Measurements from ENCODE around the gene FGFBP2.

The FGFBP2 gene, protein sequence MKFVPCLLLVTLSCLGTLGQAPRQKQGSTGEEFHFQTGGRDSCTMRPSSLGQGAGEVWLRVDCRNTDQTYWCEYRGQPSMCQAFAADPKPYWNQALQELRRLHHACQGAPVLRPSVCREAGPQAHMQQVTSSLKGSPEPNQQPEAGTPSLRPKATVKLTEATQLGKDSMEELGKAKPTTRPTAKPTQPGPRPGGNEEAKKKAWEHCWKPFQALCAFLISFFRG

DNA sequence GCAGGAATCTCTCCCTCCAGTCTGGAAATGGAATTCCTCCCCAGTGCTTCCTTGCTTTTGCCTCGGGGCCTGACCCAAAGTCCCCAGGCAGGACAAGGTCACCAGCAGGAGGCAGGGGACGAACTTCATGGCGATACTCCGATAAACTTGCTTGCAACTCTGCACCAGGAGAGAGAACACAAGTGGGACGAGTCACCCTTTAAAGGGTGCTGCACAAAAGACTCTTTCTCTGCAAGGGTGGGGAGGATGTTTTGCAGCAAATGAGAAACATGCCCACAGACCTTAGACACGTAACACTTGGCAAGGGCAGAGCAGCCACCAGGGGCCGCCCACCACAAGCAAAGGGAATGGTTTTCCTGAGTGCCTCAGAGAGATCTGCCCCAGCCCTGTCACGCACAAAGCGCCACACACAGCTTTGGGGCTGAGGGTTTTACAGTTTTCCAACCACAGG lies at the start of gene FGFBP2:
FGFBP2 (minus strand) TSS at position 175 of the 451 bp plus-strand sequence; CDS start at position 129, 46 bp downstream.
- H3K4me3 ChIP-seq, result no peak within 1 kb of the TSS
- H3K4me1 ChIP-seq, result no peaks in the 10 kb centered on the region
- H3K9me3 ChIP-seq, result peaks cover 0 to 4% (median 0%) of the 10 kb centered on the region in 3 donors
- H3K36me3 ChIP-seq, result no peaks in the 10 kb centered on the region
- no peaks in the 10 kb centered on the region for H3K27me3 ChIP-seq
- H3K27ac ChIP-seq, result no peak within 1 kb of the TSS
- peak in 1 of 2 donors; percentile 31 for DNase-seq
- TF ChIP-seq, protein P1, sequence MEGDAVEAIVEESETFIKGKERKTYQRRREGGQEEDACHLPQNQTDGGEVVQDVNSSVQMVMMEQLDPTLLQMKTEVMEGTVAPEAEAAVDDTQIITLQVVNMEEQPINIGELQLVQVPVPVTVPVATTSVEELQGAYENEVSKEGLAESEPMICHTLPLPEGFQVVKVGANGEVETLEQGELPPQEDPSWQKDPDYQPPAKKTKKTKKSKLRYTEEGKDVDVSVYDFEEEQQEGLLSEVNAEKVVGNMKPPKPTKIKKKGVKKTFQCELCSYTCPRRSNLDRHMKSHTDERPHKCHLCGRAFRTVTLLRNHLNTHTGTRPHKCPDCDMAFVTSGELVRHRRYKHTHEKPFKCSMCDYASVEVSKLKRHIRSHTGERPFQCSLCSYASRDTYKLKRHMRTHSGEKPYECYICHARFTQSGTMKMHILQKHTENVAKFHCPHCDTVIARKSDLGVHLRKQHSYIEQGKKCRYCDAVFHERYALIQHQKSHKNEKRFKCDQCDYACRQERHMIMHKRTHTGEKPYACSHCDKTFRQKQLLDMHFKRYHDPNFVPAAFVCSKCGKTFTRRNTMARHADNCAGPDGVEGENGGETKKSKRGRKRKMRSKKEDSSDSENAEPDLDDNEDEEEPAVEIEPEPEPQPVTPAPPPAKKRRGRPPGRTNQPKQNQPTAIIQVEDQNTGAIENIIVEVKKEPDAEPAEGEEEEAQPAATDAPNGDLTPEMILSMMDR (IDR thresholded peaks at IDR 0.05), result peak in 1 of 2 experiments; percentile 18
- intact Hi-C loops (cut with DNase I; ENCODE audit: low total_unique reads), result no loop called here

DNA sequence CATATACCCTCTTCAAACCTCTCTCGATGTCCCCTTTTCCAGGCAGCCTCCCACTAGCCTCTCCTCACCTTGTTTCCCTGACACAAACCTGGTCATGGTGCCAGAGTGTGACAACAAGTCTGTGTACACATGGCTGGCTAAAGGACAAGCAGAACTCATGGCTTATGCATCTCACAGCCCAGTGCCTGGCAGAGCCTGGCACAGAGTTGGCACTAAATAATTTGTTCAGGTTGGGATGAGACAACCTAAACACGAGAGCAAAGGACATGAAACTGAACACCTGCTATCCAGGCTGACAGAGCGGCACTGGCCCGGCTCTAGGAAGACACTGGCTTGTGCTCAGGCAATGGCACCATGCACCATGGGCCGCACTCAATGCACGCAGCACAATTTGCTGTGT lies 48.2 kb upstream of the FGFBP2 start:
- TF ChIP-seq, protein P1 (IDR thresholded peaks at IDR 0.05), result no peak
- H3K9me3 ChIP-seq, result no peaks in the 10 kb centered on the region
- H3K27ac ChIP-seq, result no peak overlapping the region
- no peak overlapping the region for H3K4me3 ChIP-seq
- H3K27me3 ChIP-seq, result no peaks in the 10 kb centered on the region
- H3K4me1 ChIP-seq, result no peaks in the 10 kb centered on the region
- DNase-seq, result no peak
- intact Hi-C loops (cut with DNase I; ENCODE audit: low total_unique reads), result no loop called here
- peaks cover 0 to 15% (median 0%) of the 10 kb centered on the region in 3 donors for H3K36me3 ChIP-seq

DNA sequence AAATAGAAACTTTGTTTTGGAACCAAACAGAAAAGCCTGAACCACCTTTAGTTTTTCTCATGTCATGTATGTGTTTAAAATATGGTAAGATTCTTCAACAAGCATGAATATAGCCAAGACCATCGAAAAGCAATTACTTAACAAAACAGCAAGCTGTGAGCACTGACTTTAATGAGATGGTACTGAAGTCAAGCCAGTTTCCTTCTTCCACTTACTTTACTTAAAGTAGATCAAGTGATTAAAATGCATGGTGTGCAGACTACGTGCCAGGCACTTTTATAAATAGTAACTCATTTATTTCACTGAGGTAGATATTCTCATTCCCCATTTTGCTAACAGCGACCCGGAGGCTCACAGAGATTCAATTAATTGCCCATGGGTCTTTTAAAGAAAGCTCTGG lies 46.2 kb upstream of the FGFBP2 start:
- Histone ChIP-seq H3K4me3 (no peak overlapping the region), H3K36me3 (peaks cover 0 to 22% (median 0%) of the 10 kb centered on the region in 3 donors), H3K27me3 (no peaks in the 10 kb centered on the region), H3K9me3 (no peaks in the 10 kb centered on the region), H3K4me1 (no peaks in the 10 kb centered on the region), H3K27ac (no peak overlapping the region)
- intact Hi-C loops (cut with DNase I; ENCODE audit: low total_unique reads), result no loop called here
- TF ChIP-seq, protein P1 (IDR thresholded peaks at IDR 0.05), result no peak
- no peak for DNase-seq

DNA sequence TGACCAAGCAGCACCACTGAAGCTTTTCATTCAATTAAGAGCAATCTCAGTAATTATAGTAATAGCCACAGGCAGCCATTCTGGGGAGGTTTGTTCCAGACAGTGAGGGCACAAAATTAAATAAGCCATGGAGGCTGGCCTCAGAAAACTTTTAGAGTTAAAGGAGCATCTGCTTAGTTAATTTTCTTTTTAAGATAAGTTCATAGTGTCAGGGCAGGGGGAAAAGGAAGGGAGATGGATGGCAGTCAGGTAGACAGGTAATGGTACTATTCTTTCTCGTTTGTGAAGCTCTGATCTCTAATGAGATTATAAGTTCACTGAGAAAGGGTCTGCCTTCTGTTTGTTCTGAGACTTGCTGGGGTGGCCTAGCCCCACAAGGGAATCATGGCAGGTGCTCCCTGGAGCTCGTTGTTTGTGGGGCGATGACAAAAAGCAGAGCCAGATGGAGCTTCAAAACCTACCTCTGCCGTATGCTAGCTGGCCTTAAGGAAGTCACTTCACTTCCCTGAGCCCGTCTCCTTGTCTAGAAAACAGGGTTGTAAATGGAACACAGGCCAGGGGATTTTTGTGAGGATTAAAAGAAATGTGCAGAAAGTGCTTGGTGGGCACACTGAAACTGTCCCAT lies 44.6 kb upstream of the FGFBP2 start:
- TF ChIP-seq, protein P1 (IDR thresholded peaks at IDR 0.05), result no peak
- intact Hi-C loops (cut with DNase I; ENCODE audit: low total_unique reads), result no loop called here
- DNase-seq, result no peak

DNA sequence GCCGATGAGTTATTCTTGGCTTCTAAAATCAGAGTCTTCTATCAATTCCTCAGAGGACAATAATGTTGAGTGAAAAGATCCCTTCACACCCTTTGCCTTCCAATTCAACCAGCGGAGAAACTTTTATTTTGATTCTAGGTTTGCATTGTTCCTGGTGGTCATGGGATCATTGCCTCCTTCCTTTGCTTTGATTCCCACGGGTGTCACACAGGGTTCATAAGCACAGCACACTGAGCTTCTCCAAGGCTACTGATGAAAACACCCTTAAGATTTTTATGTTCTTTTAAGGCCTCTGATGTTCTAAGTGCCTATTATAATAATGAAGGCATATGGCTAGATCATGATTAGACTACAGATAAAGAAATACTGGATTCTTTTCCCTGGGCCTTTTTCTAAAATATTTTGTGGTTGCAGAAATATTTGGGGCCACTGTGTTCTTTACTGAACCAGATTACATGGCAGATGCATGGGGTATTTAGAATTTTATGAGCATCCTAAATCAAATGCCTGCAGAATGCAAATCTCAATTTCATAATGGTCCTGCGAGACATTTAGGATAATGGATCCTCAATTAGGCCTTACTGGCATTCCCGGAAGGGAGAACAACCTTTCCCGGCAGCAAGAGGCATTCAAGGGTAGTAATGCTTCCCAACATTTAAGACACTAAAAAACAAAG lies 43.9 kb upstream of the FGFBP2 start:
- no peaks in the 10 kb centered on the region for H3K9me3 ChIP-seq
- no peak for DNase-seq
- intact Hi-C loops (cut with DNase I; ENCODE audit: low total_unique reads), result no loop called here
- no peaks in the 10 kb centered on the region for H3K4me1 ChIP-seq
- H3K27ac ChIP-seq, result no peak overlapping the region
- TF ChIP-seq, protein P1 (IDR thresholded peaks at IDR 0.05), result no peak
- H3K36me3 ChIP-seq, result peaks cover 0 to 22% (median 0%) of the 10 kb centered on the region in 3 donors
- no peaks in the 10 kb centered on the region for H3K27me3 ChIP-seq
- no peak overlapping the region for H3K4me3 ChIP-seq

More for the DNA sequence above, 44.6 kb upstream of the FGFBP2 start:
- Histone ChIP-seq H3K4me1 (no peaks in the 10 kb centered on the region), H3K4me3 (no peak overlapping the region), H3K9me3 (no peaks in the 10 kb centered on the region), H3K36me3 (peaks cover 0 to 22% (median 0%) of the 10 kb centered on the region in 3 donors), H3K27me3 (no peaks in the 10 kb centered on the region), H3K27ac (no peak overlapping the region)
